Activated CD8-positive, alpha-beta T cell treated with anti-CD3 and anti-CD28 coated beads for 36 hours (primary cell): ENCODE data around the gene DES. TPM values are rescaled to one million over a fixed set of nuclear protein-coding genes. Genes with fewer than 3 reads are reported as not detected.

Source experiments
- ATAC-seq: fragments of 200-7000 bp; cut with Tn5 transposase; one replicate; pipeline ENCODE4 v1.10.0; 2021; ENCODE audit warnings: mild to moderate bottlenecking, moderate library complexity
- CTCF ChIA-PET: fragments of 350-600 bp; sonication (Branson Sonifier 250); formaldehyde crosslinking; loops from one replicate; lab custom pipeline; 2021; ENCODE audit warnings: antibody characterized with exemption; lab: Charles Lee
- POLR2A ChIA-PET: fragments of 350-600 bp; sonication (Branson Sonifier 250); formaldehyde crosslinking; loops from one replicate; lab custom pipeline; 2021; ENCODE audit warnings: antibody characterized with exemption; lab: Charles Lee
- DNase-seq: peaks from one replicate; pipeline ENCODE4 v3.0.0-alpha.2; 2020
- H3K27ac Mint-ChIP-seq: one replicate; pipeline ENCODE4 v1.8.0; 2021; ENCODE audit warnings: mild to moderate bottlenecking, mixed read lengths
- H3K27me3 Mint-ChIP-seq: one replicate; pipeline ENCODE4 v1.8.0; 2021; ENCODE audit warnings: mixed read lengths
- H3K36me3 Mint-ChIP-seq: one replicate; pipeline ENCODE4 v1.8.0; 2021; ENCODE audit warnings: low read depth, mixed read lengths
- H3K4me1 Mint-ChIP-seq: one replicate; pipeline ENCODE4 v1.8.0; 2021; ENCODE audit warnings: low read depth, mixed read lengths
- H3K4me3 Mint-ChIP-seq: one replicate; pipeline ENCODE4 v1.8.0; 2021; ENCODE audit warnings: mild to moderate bottlenecking, moderate library complexity, mixed read lengths
- H3K9me3 Mint-ChIP-seq: one replicate; pipeline ENCODE4 v1.8.0; 2021; ENCODE audit warnings: mixed read lengths
- CTCF ChIP-seq: fragments of 200-600 bp; IDR thresholded peaks from one replicate; pipeline ENCODE4 v1.8.0; 2022; ENCODE audit warnings: antibody characterized with exemption, mild to moderate bottlenecking
- intact Hi-C: fragments of 100-400 bp; cut with micrococcal nuclease; formaldehyde crosslinking; loops from one replicate; pipeline ENCODE4 v1.10.0; 2022
- total RNA-seq, 2 experiments: library from RNA; stranded (reverse); gene quantifications; one replicate each; pipeline ENCODE4 v1.2.3, GENCODE V29; 2021

The DES gene
- total RNA-seq, 2 experiments from 2014 or later = not detected

GRCh38 chr2:219465659-219466561 lies 47.7 kb downstream of the DES start:
- H3K4me3 Mint-ChIP-seq = no peak overlapping the region
- ATAC-seq (no peak), DNase-seq (no peak)
- H3K9me3 Mint-ChIP-seq = no peaks in the 10 kb centered on the region
- H3K27ac Mint-ChIP-seq = no peak overlapping the region
- no peaks in the 10 kb centered on the region for H3K27me3 Mint-ChIP-seq
- H3K36me3 Mint-ChIP-seq = no peaks in the 10 kb centered on the region
- intact Hi-C loops = no loop called here
- H3K4me1 Mint-ChIP-seq = no peaks in the 10 kb centered on the region
- CTCF ChIA-PET = interaction anchor here (1.2 kb wide), 1 partner anchor 10 kb away, joined by 4 read pairs; no protein-coding TSS in a partner anchor
- POLR2A ChIA-PET = no interaction called here
- TF ChIP-seq CTCF = no peak

GRCh38 chr2:219466816-219467735 lies 48.9 kb downstream of the DES start:
- H3K36me3 Mint-ChIP-seq = no peaks in the 10 kb centered on the region
- no peak overlapping the region for H3K27ac Mint-ChIP-seq
- ChIA-PET POLR2A (no interaction called here), CTCF (interaction anchor here (0.5 to 1.6 kb wide), 5 partner anchors 43 to 327 kb away, joined by 3 to 6 read pairs (median 3); no protein-coding TSS in a partner anchor)
- H3K4me1 Mint-ChIP-seq = no peaks in the 10 kb centered on the region
- ATAC-seq = no peak
- no peak for DNase-seq
- no peak overlapping the region for H3K4me3 Mint-ChIP-seq
- TF ChIP-seq CTCF = no peak
- no peaks in the 10 kb centered on the region for H3K9me3 Mint-ChIP-seq
- no peaks in the 10 kb centered on the region for H3K27me3 Mint-ChIP-seq
- intact Hi-C loops = no loop called here

GRCh38 chr2:219467736-219468075 lies 49.5 kb downstream of the DES start:
- no peak overlapping the region for H3K4me3 Mint-ChIP-seq
- POLR2A ChIA-PET = no interaction called here
- no peak for TF ChIP-seq CTCF

GRCh38 chr2:219468410-219469185 lies 50.4 kb downstream of the DES start:
- ChIA-PET CTCF (interaction anchor here (1.0 to 1.6 kb wide), 2 partner anchors 41 to 61 kb away, joined by 3 to 6 read pairs; no protein-coding TSS in a partner anchor), POLR2A (no interaction called here)
- no peak for ATAC-seq
- Mint-ChIP-seq H3K27ac (no peak overlapping the region), H3K36me3 (no peaks in the 10 kb centered on the region), H3K4me1 (no peaks in the 10 kb centered on the region), H3K27me3 (no peaks in the 10 kb centered on the region), H3K9me3 (no peaks in the 10 kb centered on the region), H3K4me3 (no peak overlapping the region)
- intact Hi-C loops = no loop called here
- no peak for DNase-seq
- TF ChIP-seq CTCF = no peak

More at GRCh38 chr2:219467736-219468075, 49.5 kb downstream of the DES start:
- H3K9me3 Mint-ChIP-seq = no peaks in the 10 kb centered on the region
- no peaks in the 10 kb centered on the region for H3K27me3 Mint-ChIP-seq
- no peak overlapping the region for H3K27ac Mint-ChIP-seq
- no peaks in the 10 kb centered on the region for H3K4me1 Mint-ChIP-seq
- DNase-seq = no peak
- intact Hi-C loops = no loop called here
- H3K36me3 Mint-ChIP-seq = no peaks in the 10 kb centered on the region
- ATAC-seq = no peak
- CTCF ChIA-PET = interaction anchor here (1.0 to 1.6 kb wide), 4 partner anchors 42 to 65 kb away, joined by 3 to 6 read pairs (median 3); no protein-coding TSS in a partner anchor
